WTC11 (cell line): Measurements from ENCODE around the gene PPP1R37. TPM values are rescaled to one million over a fixed set of nuclear protein-coding genes. Genes with fewer than 3 reads are reported as not detected.

Source experiments
- ATAC-seq: fragments of 200-7000 bp; cut with Tn5 transposase; 2 replicates; pipeline ENCODE4 v1.10.0; 2021; ENCODE audit warnings: mild to moderate bottlenecking, moderate library complexity
- CTCF ChIA-PET: fragments of 300-600 bp; sonication (Branson Sonifier 250); formaldehyde crosslinking; loops from one replicate; lab custom pipeline; 2021; ENCODE audit warnings: antibody characterized with exemption; lab: Charles Lee
- POLR2A ChIA-PET: fragments of 350-600 bp; sonication (Branson Sonifier 250); formaldehyde crosslinking; loops from one replicate; lab custom pipeline; 2021; ENCODE audit warnings: antibody characterized with exemption; lab: Charles Lee
- DNase-seq: peaks from one replicate; pipeline ENCODE4 v3.0.0; 2021; ENCODE audit warnings: low spot score
- H3K27ac Mint-ChIP-seq: 2 replicates; pipeline ENCODE4 v1.8.0; 2021; ENCODE audit warnings: mixed read lengths
- H3K27me3 Mint-ChIP-seq: 2 replicates; pipeline ENCODE4 v1.8.0; 2021; ENCODE audit warnings: low read depth, mild to moderate bottlenecking, moderate library complexity, mixed read lengths
- H3K36me3 Mint-ChIP-seq: 2 replicates; pipeline ENCODE4 v1.8.0; 2021; ENCODE audit warnings: mixed read lengths
- H3K4me1 Mint-ChIP-seq: 2 replicates; pipeline ENCODE4 v1.8.0; 2022; ENCODE audit warnings: mixed read lengths
- H3K4me3 Mint-ChIP-seq: 2 replicates; pipeline ENCODE4 v1.8.0; 2021; ENCODE audit warnings: mild to moderate bottlenecking, moderate library complexity, mixed read lengths
- H3K9me3 Mint-ChIP-seq: 2 replicates; pipeline ENCODE4 v1.8.0; 2021; ENCODE audit warnings: mixed read lengths
- AR ChIP-seq: fragments of 250-450 bp; sonication (Bioruptor Pico); IDR thresholded peaks from 2 replicates; pipeline ENCODE4 v1.9.0; 2021; ENCODE audit warnings: mild to moderate bottlenecking
- ATF1 ChIP-seq: sonication (generic); formaldehyde crosslinking; IDR thresholded peaks from 2 replicates; pipeline ENCODE4 v1.8.1; 2023; ENCODE audit warnings: mild to moderate bottlenecking, moderate library complexity, missing genetic modification reagents
- ATF6 ChIP-seq: sonication (generic); formaldehyde crosslinking; IDR thresholded peaks from 2 replicates; pipeline ENCODE4 v1.8.1; 2023; ENCODE audit warnings: mild to moderate bottlenecking, missing genetic modification reagents
- CBFB ChIP-seq: sonication (generic); formaldehyde crosslinking; IDR thresholded peaks from 2 replicates; pipeline ENCODE4 v1.8.1; 2022; ENCODE audit warnings: mild to moderate bottlenecking, low read depth, missing genetic modification reagents
- CDX4 ChIP-seq: fragments of 250-450 bp; sonication (Bioruptor Pico); IDR thresholded peaks from 2 replicates; pipeline ENCODE4 v1.9.0; 2021; ENCODE audit warnings: moderate library complexity, mild to moderate bottlenecking, inconsistent platforms, borderline replicate concordance
- CREM ChIP-seq: sonication (generic); formaldehyde crosslinking; IDR thresholded peaks from 2 replicates; pipeline ENCODE4 v1.8.1; 2022; ENCODE audit warnings: mild to moderate bottlenecking, missing genetic modification reagents, moderate library complexity
- E2F4 ChIP-seq: sonication (generic); formaldehyde crosslinking; IDR thresholded peaks from 2 replicates; pipeline ENCODE4 v1.8.1; 2022; ENCODE audit warnings: low read depth, mild to moderate bottlenecking, moderate library complexity, missing genetic modification reagents, borderline replicate concordance
- ERG ChIP-seq: fragments of 250-450 bp; sonication (Bioruptor Pico); IDR thresholded peaks from 2 replicates; pipeline ENCODE4 v1.8.0; 2021; ENCODE audit warnings: mild to moderate bottlenecking
- FOXP1 ChIP-seq: sonication (generic); formaldehyde crosslinking; IDR thresholded peaks from 2 replicates; pipeline ENCODE4 v1.8.0; 2022; ENCODE audit warnings: missing genetic modification reagents, mild to moderate bottlenecking, moderate library complexity, borderline replicate concordance
- MXD4 ChIP-seq: fragments of 250-450 bp; sonication (Bioruptor Pico); IDR thresholded peaks from 2 replicates; pipeline ENCODE4 v1.8.0; 2021; ENCODE audit warnings: mild to moderate bottlenecking, moderate library complexity, borderline replicate concordance
- OVOL2 ChIP-seq: fragments of 250-450 bp; sonication (Bioruptor Pico); IDR thresholded peaks from 2 replicates; pipeline ENCODE4 v1.9.0; 2021; ENCODE audit warnings: mild to moderate bottlenecking, borderline replicate concordance
- TCF7 ChIP-seq: sonication (generic); formaldehyde crosslinking; IDR thresholded peaks from 2 replicates; pipeline ENCODE4 v1.8.0; 2022; ENCODE audit warnings: mild to moderate bottlenecking, low read depth, missing genetic modification reagents, moderate library complexity
- TEAD4 ChIP-seq: sonication (generic); formaldehyde crosslinking; IDR thresholded peaks from 2 replicates; pipeline ENCODE4 v1.8.0; 2022; ENCODE audit warnings: mild to moderate bottlenecking, missing genetic modification reagents
- TP53 ChIP-seq: sonication (generic); formaldehyde crosslinking; IDR thresholded peaks from 2 replicates; pipeline ENCODE4 v1.8.1; 2023; ENCODE audit warnings: mild to moderate bottlenecking, missing genetic modification reagents
- USF1 ChIP-seq: sonication (generic); formaldehyde crosslinking; IDR thresholded peaks from 2 replicates; pipeline ENCODE4 v1.8.0; 2022; ENCODE audit warnings: mild to moderate bottlenecking, missing genetic modification reagents
- USF2 ChIP-seq: sonication (generic); formaldehyde crosslinking; IDR thresholded peaks from 2 replicates; pipeline ENCODE4 v1.8.1; 2023; ENCODE audit warnings: mild to moderate bottlenecking, missing genetic modification reagents, moderate library complexity
- ZNF396 ChIP-seq: fragments of 250-450 bp; sonication (Bioruptor Pico); IDR thresholded peaks from 2 replicates; pipeline ENCODE4 v1.8.0; 2021; ENCODE audit warnings: mild to moderate bottlenecking, moderate library complexity, borderline replicate concordance
- total RNA-seq: library from RNA; stranded (reverse); gene quantifications from 3 replicates; pipeline ENCODE4 v1.2.3, GENCODE V29; 2021

PPP1R37 gene
- total RNA-seq, 1 experiment from 2014 or later = 35.4 TPM

GRCh38 chr19:45146741-45147205, 53.8 kb downstream of the PPP1R37 start:
- DNase-seq (no peak), ATAC-seq (no peak)
- no peaks in the 10 kb centered on the region for H3K4me1 Mint-ChIP-seq
- H3K4me3 Mint-ChIP-seq = no peak overlapping the region
- CTCF ChIA-PET = interaction anchor here (0.8 to 3.2 kb wide), 9 partner anchors 10 to 41 kb away, joined by 3 to 20 read pairs (median 4); partner anchors contain the start of genes BLOC1S3 and TRAPPC6A
- TF ChIP-seq TCF7 (CRISPR knock-in tag) (no peak), CDX4 (CRISPR knock-in tag) (no peak), ERG (CRISPR knock-in tag) (no peak), ATF1 (CRISPR knock-in tag) (no peak)
- peaks cover 9% of the 10 kb centered on the region for H3K27me3 Mint-ChIP-seq
- H3K36me3 Mint-ChIP-seq = peaks cover 7% of the 10 kb centered on the region
- no peaks in the 10 kb centered on the region for H3K9me3 Mint-ChIP-seq
- no peak overlapping the region for H3K27ac Mint-ChIP-seq
- POLR2A ChIA-PET = interaction anchor here (0.6 kb wide), 1 partner anchor 10 kb away, joined by 3 read pairs; no protein-coding TSS in a partner anchor

- DNase-seq (peak; percentile 69), ATAC-seq (peak; percentile 65)
- ChIA-PET CTCF (interaction anchor here (0.6 to 4.8 kb wide), 25 partner anchors 10 to 338 kb away, joined by 3 to 20 read pairs (median 4); partner anchors contain the start of genes BLOC1S3, NKPD1, PPP1R37 and TRAPPC6A), POLR2A (interaction anchor here (0.7 kb wide), 1 partner anchor 33 kb away, joined by 3 read pairs; no protein-coding TSS in a partner anchor)
- TF ChIP-seq CREM (CRISPR knock-in tag) = no peak
- no peak for TF ChIP-seq TCF7 (CRISPR knock-in tag)
- no peak for TF ChIP-seq ATF1 (CRISPR knock-in tag)
- TF ChIP-seq ATF6 (CRISPR knock-in tag) = no peak
- no peak for TF ChIP-seq MXD4
- TF ChIP-seq ZNF396 (CRISPR knock-in tag) = no peak
- no peak for TF ChIP-seq FOXP1 (CRISPR knock-in tag)
- no peak for TF ChIP-seq CBFB (CRISPR knock-in tag)
- TF ChIP-seq TP53 (CRISPR knock-in tag) = no peak
- TF ChIP-seq TEAD4 (CRISPR knock-in tag) = no peak
- TF ChIP-seq OVOL2 (CRISPR knock-in tag) = no peak
- H3K4me3 Mint-ChIP-seq = no peak overlapping the region
- peaks cover 20% of the 10 kb centered on the region for H3K27me3 Mint-ChIP-seq
- peaks cover under 1% of the 10 kb centered on the region for H3K36me3 Mint-ChIP-seq
- H3K9me3 Mint-ChIP-seq = no peaks in the 10 kb centered on the region
- H3K4me1 Mint-ChIP-seq = peaks cover 3% of the 10 kb centered on the region; the same call in 1 of the 2 replicates
- H3K27ac Mint-ChIP-seq = peak overlapping the region; percentile 45; the same call in 1 of the 2 replicates
Measured at GRCh38 chr19:45147835-45148676, 55.1 kb downstream of the PPP1R37 start.

GRCh38 chr19:45149129-45149528, 56.1 kb downstream of the PPP1R37 start:
- ChIA-PET POLR2A (no interaction called here), CTCF (interaction anchor here (1.0 to 4.8 kb wide), 14 partner anchors 11 to 132 kb away, joined by 3 to 20 read pairs (median 7); partner anchors contain the start of genes BLOC1S3, NKPD1 and TRAPPC6A)
- TF ChIP-seq AR (CRISPR knock-in tag) (no peak), ZNF396 (CRISPR knock-in tag) (no peak), USF1 (CRISPR knock-in tag) (no peak), E2F4 (no peak), USF2 (CRISPR knock-in tag) (no peak)

More at GRCh38 chr19:45149129-45149528, 56.1 kb downstream of the PPP1R37 start:
- Mint-ChIP-seq H3K27me3 (peaks cover 31% of the 10 kb centered on the region), H3K4me1 (peaks cover 8% of the 10 kb centered on the region), H3K4me3 (no peak overlapping the region), H3K36me3 (no peaks in the 10 kb centered on the region), H3K27ac (no peak overlapping the region), H3K9me3 (no peaks in the 10 kb centered on the region)
- ATAC-seq (no peak), DNase-seq (no peak)
